Measurements from ENCODE around the gene GLRA1.

GLRA1 gene

GRCh38 chr5:151775025-151775606 is 149.5 kb downstream of the GLRA1 start:
- no peak for DNase-seq (ENCODE audit: low read depth in 4 of 4, low spot score in 1 of 4)

- DNase-seq (ENCODE audit: low read depth in 4 of 4, low spot score in 1 of 4) = no peak
Observed at GRCh38 chr5:151773951-151774350, 150.7 kb downstream of the GLRA1 start.

GRCh38 chr5:151772846-151773561 is 151.6 kb downstream of the GLRA1 start:
- no peak for DNase-seq (ENCODE audit: low read depth in 4 of 4, low spot score in 1 of 4)

Data from stimulated activated CD4-positive, alpha-beta T cell treated with anti-CD3 and anti-CD28 coated beads, Interleukin-1b, Interleukin-23, amount 100 ng/mL, for 24 hours (primary cell).